HG03103 (cell line): ENCODE results near the gene AMBRA1.

ENCODE experiments used
- ATAC-seq: cut with Tn5 transposase; IDR thresholded peaks from one replicate; pipeline ENCODE4 v1.9.1; 2021; ENCODE audit warnings: low read depth; ENCODE audit not compliant: unreplicated experiment

The AMBRA1 gene

DNA sequence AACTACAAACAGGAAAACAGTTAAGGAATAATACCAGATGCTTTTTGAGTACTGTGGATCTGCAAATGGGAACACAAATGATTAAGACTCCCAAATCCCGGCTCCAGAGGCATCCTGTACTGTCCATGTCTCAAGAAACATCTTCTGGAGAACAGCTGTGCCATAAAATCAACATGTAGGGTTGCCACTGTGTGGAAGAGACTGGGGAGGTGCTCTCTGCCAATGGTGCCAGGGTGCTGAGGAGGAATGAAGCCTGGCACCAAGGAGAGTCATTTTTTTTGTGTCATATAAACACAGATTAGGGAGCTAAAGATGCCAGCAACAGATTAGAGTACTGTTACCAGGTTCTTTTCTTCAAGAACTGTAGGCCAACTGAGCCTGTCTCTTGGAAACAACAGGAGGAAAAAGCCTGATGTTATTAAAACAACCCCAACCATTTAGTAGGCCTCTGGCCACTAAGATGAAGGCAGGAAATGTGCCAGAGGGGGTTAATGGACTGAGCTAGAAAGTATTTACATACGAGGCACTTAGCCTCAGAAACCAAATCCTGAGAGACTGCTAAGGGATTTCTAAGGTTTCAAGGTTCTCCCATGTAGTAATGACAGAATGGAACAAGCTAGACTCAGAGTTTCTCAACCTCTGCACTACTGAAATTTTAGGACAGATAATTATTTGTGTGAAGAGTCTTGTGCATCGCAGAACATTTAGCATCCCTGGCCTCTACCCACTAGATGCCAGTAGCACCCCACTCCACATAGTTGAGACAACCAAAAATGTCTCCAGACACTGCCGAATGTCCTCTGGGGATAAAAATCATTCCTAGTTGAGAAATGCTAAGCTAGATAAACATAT lies 147.7 kb downstream of the AMBRA1 start:
- no peak for ATAC-seq

DNA sequence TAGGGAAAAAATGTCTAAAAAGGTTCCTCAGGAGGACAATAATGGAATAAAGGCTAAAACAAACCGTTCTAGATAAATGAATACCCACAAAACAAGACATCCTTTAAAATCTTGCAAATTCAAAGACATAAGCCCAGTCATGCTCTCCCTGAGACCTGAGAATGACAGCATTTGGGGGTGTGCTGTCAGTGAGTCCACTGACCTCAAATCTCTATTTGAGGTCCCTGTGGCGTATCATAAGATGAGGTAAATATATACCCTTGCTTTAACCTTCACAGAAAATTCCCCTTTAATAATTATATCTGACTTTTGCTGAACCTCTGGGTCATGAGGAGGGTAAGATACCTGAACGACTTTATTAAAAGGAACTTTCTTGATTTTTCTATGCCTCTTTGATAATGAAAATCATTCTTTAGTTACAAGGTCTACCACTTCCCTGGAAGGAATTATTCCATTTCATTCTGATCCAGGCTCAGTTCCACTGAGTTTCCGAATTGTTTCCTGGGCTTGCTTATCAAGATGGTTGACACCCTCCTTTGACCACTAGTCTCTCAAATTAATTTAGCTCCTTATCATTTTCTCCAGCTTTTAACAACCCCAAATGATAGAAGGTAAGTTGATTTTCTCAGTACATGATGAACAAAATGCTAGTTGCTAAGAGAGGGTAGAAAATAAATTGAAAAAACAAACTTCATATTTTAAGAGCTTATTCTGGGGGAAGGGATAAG lies 148.5 kb downstream of the AMBRA1 start:
- ATAC-seq: no peak

DNA sequence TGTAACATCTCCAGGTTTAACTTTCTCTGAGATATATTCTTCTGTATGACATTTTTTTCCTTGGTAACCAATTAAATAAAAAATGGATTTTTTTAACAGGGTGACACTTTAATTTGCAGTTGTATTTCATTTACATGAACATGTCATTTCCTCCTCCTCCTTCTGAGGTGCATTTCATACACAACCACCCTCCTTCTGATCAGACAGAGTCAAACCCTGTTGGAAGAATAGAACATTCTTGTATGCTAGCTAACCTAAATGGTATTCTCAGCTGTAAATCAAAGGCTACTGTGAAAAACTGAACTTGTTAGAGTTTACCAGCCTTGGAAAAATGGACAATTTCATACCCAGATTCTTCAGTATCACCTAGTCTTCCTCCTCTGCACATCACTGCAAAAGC lies 149.5 kb downstream of the AMBRA1 start:
- ATAC-seq: no peak

GRCh38 chr11:46438211-46438610 lies 155.6 kb downstream of the AMBRA1 start:
- no peak for ATAC-seq

DNA sequence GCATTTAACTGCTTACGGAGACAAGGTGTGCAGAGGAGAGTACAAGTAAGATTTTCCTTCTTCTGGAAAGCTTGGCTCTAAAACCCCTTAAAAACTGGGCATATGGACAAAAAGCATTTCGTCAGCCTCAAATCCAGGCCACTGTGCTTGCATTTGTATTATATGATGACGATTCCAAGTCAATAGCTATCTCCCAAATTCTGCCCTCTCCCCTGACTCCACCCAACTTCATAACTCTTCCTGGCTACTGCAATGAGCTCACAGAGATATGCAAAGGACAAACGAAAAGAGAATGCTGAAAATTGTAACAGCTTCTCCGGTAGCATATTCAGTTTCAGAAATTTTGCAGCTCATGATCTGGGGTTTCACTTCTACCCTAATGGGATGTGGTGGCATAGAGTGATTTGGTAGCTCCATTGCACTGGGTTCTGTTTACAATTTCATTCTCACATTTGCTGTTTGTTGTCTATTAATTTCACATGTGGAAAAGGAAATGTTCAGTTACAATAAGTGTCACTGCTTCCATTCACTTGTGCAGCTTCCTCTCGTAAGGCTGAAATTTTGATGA lies 156.6 kb downstream of the AMBRA1 start:
- no peak for ATAC-seq

DNA sequence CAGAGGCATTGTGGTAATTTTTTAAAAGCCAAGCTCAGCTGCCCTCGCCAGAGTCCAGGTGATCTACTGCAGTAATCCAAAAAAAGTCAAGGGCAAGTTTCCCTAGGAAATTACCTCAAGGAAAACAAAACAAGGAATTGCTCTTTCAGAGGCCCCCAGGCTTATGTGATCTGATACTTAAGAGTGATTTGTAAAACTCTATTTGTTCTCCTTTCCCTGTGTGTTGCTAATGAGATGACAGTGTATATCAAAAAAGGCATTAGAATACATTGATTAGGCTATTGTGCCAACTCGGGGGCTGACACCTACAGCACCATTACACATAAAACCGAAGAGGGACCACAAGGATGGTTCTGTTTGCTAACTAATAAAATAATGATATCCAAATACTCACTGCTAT lies 157.7 kb downstream of the AMBRA1 start:
- no peak for ATAC-seq

GRCh38 chr11:46435679-46436078 lies 158.1 kb downstream of the AMBRA1 start:
- ATAC-seq: no peak

DNA sequence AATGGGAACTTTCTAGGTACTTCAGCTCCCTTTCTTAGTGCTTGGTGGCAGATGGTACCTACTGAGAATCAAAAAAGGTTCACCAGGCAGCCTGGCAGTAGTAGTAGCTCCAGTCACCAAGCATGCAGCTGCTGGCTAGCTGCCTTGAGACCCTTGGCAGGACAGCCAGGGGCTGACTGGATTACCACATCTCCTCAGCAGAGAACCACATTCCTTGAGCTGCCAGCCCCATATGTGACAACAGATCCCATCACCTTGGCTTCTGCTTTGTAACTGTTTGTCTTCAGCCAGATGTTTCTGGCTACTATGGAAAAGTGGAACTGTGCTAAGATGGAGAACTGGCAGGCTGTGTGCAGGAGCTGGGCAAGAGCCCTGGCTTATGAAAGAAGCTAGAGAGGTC lies 162.6 kb downstream of the AMBRA1 start:
- no peak for ATAC-seq

- ATAC-seq: no peak
Measured at GRCh38 chr11:46429717-46430116, 164.1 kb downstream of the AMBRA1 start.

DNA sequence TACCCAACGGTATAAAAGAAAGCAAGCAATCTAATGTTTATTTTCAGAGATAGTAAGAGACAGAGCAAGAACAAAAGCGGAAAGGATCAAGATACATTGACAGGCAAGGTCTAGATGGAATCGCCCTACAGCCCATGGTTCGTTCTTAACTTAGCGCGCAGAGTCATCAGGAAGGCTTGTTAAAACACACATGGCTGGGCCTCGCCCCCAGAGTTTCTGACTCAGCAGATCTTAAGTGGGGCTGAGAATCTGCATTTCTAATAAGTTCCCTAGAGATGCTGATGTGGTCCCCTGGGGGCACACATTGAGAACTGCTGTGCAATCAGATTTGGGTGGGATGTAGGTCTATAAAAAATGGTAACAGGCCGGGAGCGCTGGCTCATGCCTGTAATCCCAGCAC lies 166.5 kb downstream of the AMBRA1 start:
- no peak for ATAC-seq

GRCh38 chr11:46426233-46426991 lies 167.4 kb downstream of the AMBRA1 start:
- ATAC-seq: no peak

GRCh38 chr11:46422588-46422987 lies 171.2 kb downstream of the AMBRA1 start:
- no peak for ATAC-seq

DNA sequence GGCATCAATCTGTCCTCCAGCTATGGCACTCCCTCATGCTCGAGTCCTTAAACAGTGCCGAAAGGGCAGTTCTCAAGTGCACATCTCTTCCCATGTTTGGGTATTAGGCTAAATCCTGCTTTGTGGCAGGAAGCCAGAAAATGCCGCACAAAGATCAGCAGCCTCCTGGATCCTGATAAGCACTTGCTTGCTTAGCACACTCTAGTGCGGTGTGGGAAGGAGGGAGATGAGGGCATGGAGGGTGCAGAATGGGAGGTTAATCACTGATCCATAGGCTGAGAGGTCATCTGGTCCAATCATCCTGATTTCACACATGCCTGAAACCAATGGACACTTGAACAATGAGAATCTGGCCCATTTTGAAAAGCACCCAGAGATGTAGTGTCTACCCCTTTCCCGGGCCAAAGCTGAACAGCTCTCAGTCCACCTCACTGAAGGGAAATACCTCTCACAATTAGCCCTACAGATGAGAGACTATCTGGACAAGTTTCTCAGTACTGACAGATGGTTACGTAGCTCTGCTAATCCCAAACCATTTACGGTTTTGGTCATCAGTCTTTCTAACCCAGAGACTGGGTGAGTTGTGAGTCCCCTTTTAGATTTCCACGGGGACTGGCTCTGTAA lies 172.5 kb downstream of the AMBRA1 start:
- ATAC-seq: no peak

DNA sequence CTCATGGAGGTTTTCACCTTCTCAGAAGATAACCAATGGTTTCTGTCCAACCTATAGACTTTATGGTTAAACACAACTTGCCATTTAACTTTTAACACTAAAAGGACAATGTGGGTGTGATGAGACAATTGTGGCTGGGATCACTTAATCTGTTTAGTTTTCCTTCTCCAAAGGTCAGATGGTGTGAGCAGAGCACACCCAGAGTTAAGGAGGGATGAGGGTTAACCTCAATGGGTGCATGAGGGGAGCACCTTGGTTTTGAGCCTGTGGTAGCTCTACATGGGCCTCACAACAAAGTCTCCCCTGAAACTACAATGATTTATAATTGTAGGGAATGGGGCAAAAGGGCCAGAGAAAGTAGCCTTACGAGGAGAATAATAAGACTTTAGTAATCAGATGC lies 173.3 kb downstream of the AMBRA1 start:
- no peak for ATAC-seq

- no peak for ATAC-seq
Measured at GRCh38 chr11:46418751-46419150, 175.1 kb downstream of the AMBRA1 start.

GRCh38 chr11:46417711-46418110 lies 176.1 kb downstream of the AMBRA1 start:
- ATAC-seq: no peak

GRCh38 chr11:46414879-46415278 lies 178.9 kb downstream of the AMBRA1 start:
- ATAC-seq: no peak

GRCh38 chr11:46414466-46414796 lies 179.4 kb downstream of the AMBRA1 start:
- ATAC-seq: no peak

GRCh38 chr11:46413760-46414465 lies 179.9 kb downstream of the AMBRA1 start:
- no peak for ATAC-seq

DNA sequence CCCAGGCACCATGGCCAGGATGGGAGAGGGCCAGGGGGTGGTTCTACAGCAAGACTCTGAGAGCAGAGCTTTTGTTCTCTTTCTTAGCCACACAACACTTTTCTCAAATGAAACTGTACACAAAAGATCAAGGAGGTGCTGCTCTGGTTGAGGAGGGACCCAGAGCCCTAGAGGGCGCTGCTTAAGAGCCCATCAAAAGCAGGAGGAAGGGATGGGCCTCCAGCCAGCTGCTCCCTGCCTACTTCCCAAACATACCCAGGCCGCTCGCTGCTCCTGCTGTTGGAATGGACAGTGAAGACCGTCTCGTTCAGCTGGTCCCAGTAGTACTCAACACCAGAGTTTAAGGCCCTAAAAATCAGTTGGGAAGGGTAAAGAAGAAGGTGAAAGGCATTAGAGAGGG lies 183.8 kb downstream of the AMBRA1 start:
- ATAC-seq: no peak
